ENCODE data around the gene BLOC1S4.

BLOC1S4 gene

DNA sequence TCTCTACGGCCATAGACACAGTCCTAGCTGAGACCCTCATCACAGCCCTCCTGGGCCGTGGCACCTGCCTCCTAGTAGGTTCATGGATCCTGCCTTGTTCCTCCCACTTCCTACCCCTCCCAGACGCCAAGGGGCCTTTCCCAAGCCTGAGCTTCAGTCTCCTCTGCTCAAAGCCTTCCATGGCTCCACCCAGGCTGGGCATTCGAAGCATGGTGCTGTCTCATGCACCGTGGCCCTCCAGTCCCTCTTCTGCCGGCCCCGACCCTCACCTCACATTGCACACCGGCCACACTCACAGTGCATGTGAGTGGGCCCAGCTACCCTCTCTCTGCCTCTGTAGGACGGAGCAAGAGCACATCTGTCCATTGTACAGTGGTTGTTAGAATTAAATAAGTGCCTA, 44.9 kb downstream of the BLOC1S4 start:
- FAIRE-seq = no peak
- no peak for DNase-seq (ENCODE audit: insufficient read length)
- TF ChIP-seq POLR2AphosphoS5 (IDR thresholded peaks at IDR 0.05; ENCODE audit: low read depth, low read length) = no peak
- no peak for TF ChIP-seq POLR2A (IDR thresholded peaks at IDR 0.05; ENCODE audit: low read depth, low read length)
- TF ChIP-seq TAF1 (IDR thresholded peaks at IDR 0.05; ENCODE audit: borderline replicate concordance, low read depth, low read length) = no peak

DNA sequence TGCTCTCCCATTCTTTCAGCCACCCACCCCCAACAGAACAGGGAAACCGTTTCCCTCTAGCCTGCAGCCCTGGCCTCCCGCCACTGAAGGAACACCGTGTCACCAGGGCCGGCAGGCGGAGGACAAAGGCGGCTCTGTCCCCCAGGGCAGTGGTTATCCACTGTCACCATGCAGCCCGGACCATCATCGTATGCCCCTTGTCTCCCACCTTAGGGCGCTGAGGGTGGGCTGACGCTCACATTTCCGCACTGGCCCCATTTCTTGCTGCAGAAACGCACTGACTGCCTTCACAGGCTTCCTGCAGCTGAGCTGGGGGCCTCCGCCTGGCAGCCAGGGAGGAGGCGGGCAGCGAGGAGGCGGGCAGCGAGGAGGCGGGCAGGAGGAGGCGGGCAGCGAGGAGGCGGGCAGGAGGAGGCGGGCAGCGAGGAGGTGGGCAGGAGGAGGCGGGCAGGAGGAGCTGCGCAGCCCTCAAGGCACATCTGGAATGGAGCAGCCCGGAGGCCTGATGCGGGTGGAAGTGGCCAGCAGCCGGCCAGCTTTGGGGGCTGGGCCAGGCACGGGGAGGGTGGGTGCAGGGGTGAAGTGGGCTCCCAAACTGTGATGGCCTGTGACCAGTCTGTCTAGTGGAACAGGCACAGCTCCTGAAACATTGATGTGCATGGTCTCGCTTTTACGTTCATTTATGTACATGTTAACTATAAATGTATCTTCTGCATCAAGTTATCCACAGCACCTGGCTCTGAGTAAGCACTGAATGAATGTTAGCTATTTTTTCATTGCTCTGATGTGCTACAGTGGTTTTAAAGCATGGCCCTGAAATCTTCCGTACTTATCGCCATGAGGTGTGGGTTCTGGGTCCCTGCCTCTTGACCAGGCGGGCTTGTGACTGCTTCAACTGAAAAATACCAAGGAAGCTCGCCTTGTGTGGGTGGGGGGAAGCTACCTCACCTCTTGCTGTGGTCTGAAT, 46.0 kb downstream of the BLOC1S4 start:
- no peak for FAIRE-seq
- TF ChIP-seq POLR2AphosphoS5 (IDR thresholded peaks at IDR 0.05; ENCODE audit: low read depth, low read length) = no peak
- TF ChIP-seq TAF1 (IDR thresholded peaks at IDR 0.05; ENCODE audit: borderline replicate concordance, low read depth, low read length) = no peak
- TF ChIP-seq POLR2A (IDR thresholded peaks at IDR 0.05; ENCODE audit: low read depth, low read length) = no peak
- no peak for DNase-seq (ENCODE audit: insufficient read length)

DNA sequence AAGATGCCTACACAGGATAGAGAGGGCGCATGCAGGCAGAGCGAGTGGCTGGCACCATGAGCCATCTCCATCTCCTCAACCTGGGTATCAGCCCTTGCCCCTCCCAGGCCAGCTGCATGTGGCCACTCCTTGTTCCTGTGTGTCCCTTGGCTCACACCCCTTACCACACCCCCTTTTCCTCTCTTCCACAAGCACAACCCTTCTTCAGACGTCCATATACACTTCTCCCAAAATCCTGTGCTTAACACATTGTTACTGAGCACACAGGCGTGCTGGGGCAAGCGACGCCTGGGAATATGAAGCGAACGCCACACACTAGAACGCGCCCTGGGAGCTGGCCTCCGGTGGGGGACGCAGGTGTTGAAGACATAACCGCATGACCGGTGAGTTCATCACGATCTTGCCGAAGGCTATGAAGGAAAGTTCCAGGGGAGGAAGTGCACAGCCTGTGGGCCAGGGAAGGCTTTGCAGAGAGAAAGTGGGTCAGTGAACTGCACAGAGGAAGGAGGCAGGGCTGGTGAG, 47.4 kb downstream of the BLOC1S4 start:
- FAIRE-seq (no peak), DNase-seq (ENCODE audit: insufficient read length) (no peak)
- TF ChIP-seq TAF1 (IDR thresholded peaks at IDR 0.05; ENCODE audit: borderline replicate concordance, low read depth, low read length) (no peak), POLR2A (IDR thresholded peaks at IDR 0.05; ENCODE audit: low read depth, low read length) (no peak), POLR2AphosphoS5 (IDR thresholded peaks at IDR 0.05; ENCODE audit: low read depth, low read length) (no peak)

DNA sequence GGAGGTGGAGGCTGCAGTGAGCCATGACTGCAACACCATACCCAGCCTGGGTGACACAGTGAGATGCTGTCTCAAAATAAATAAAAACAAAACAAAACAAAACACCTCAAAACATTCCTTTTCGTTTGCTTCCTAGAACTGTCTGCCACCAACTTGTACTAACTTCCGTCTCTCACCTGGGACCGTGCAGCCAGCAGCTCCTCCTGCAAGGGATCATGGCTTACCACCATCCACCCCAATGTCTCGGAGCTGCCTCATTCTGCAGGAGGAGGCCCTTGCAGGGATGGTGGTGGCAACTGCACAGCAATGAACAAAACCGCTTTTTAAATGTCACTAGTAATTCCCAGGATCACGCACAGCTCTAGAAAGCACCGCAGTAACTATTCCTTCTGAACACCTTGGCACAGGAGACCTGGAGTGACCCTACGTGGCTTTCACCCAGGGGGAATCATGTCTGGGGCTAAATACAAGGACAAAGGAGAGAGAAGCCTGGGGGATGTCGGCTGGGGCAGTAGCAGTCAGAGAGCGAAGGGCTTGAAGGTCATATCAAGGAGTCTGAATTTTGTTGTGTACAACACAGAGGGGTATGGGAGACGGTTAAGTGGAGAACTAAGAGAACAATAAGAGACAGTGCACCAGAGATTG, 49.1 kb downstream of the BLOC1S4 start:
- TF ChIP-seq POLR2AphosphoS5 (IDR thresholded peaks at IDR 0.05; ENCODE audit: low read depth, low read length) (no peak), POLR2A (IDR thresholded peaks at IDR 0.05; ENCODE audit: low read depth, low read length) (no peak), TAF1 (IDR thresholded peaks at IDR 0.05; ENCODE audit: borderline replicate concordance, low read depth, low read length) (no peak)
- FAIRE-seq (no peak), DNase-seq (ENCODE audit: insufficient read length) (no peak)

DNA sequence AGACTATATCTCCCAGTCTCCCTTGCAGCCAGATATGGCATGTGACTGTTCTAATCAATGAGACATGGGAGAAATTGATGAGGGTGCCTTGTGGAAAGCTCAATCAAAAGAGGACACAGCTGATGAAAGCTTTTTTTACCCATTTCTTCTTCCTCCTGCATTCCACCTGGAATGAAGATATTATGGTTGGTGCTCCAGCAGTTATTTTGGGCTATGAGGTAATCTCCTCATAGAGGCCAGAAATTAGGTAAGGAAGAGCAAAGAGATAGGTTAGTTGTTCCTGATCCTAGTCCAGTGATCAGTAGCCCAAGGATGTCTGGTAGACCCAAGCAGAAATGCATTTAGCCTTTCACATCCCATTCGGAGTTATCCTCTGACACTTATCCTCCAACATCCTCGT, 49.7 kb downstream of the BLOC1S4 start:
- no peak for TF ChIP-seq POLR2AphosphoS5 (IDR thresholded peaks at IDR 0.05; ENCODE audit: low read depth, low read length)
- TF ChIP-seq TAF1 (IDR thresholded peaks at IDR 0.05; ENCODE audit: borderline replicate concordance, low read depth, low read length) = no peak
- TF ChIP-seq POLR2A (IDR thresholded peaks at IDR 0.05; ENCODE audit: low read depth, low read length) = no peak
- no peak for DNase-seq (ENCODE audit: insufficient read length)
- no peak for FAIRE-seq
